CD14-positive monocyte (primary cell): ENCODE data around the gene RCAN2. TPM values are rescaled to one million over a fixed set of nuclear protein-coding genes. Genes with fewer than 3 reads are reported as not detected.

ENCODE experiments used
- DNase-seq, 3 donors: peaks; one replicate each; pipeline ENCODE4 v3.0.0-alpha.2; 2011 to 2022
- H2AFZ ChIP-seq: 2 replicates; pipeline ENCODE4 v1.6.0; 2012; ENCODE audit warnings: mild to moderate bottlenecking, low read depth, low read length, inconsistent platforms; ENCODE audit not compliant: insufficient read depth, poor library complexity, severe bottlenecking
- H3K27ac ChIP-seq, 2 donors: 1 replicate in 1 of 2; 2 replicates in 1 of 2; pipeline ENCODE4 v1.5.1; 2012 to 2013; ENCODE audit warnings: low read length in 2 of 2, control low read depth in 1 of 2, inconsistent platforms in 1 of 2, low read depth in 1 of 2, mild to moderate bottlenecking in 1 of 2
- H3K27me3 ChIP-seq, 2 donors: one replicate each; pipeline versions ENCODE4 v1.6.0 to v1.6.1; 2011 to 2013; ENCODE audit warnings: low read length in 2 of 2; ENCODE audit not compliant: control insufficient read depth in 2 of 2, insufficient read depth in 2 of 2
- H3K36me3 ChIP-seq, 2 donors: replicated peaks in 1 of 2; 1 replicate in 1 of 2; 2 replicates in 1 of 2; pipeline versions ENCODE4 v1.5.1 to v1.6.1; 2012 to 2013; ENCODE audit warnings: low read length in 2 of 2, control low read depth in 1 of 2, inconsistent platforms in 1 of 2, mild to moderate bottlenecking in 1 of 2; ENCODE audit not compliant: insufficient read depth in 2 of 2, control insufficient read depth in 1 of 2
- H3K4me1 ChIP-seq, 2 donors: 1 replicate in 1 of 2; 2 replicates in 1 of 2; pipeline versions ENCODE4 v1.5.1 to v1.6.1; 2012 to 2013; ENCODE audit warnings: low read length in 2 of 2, control low read depth in 1 of 2, inconsistent platforms in 1 of 2, mild to moderate bottlenecking in 1 of 2, moderate library complexity in 1 of 2; ENCODE audit not compliant: insufficient read depth in 2 of 2, control insufficient read depth in 1 of 2
- H3K4me2 ChIP-seq: replicated peaks from 2 replicates; pipeline ENCODE3; 2012; ENCODE audit warnings: low read length, moderate library complexity, mild to moderate bottlenecking; ENCODE audit not compliant: poor library complexity, severe bottlenecking; ENCODE audit errors: extremely low read depth
- H3K4me3 ChIP-seq, 3 experiments: fragments of 200-600 bp in 1 of 3; sonication (generic) in 1 of 3; replicated peaks in 1 of 3; 1 replicate in 2 of 3; 2 replicates in 1 of 3; pipeline ENCODE4 v1.5.1; 2011 to 2013; ENCODE audit warnings: low read length in 3 of 3, mild to moderate bottlenecking in 3 of 3, control low read depth in 2 of 3, low read depth in 2 of 3, inconsistent platforms in 1 of 3, moderate library complexity in 1 of 3
- H3K79me2 ChIP-seq: 2 replicates; pipeline ENCODE4 v1.6.0; 2012; ENCODE audit warnings: mild to moderate bottlenecking, control low read depth, inconsistent platforms, low read length, moderate library complexity; ENCODE audit not compliant: insufficient read depth
- H3K9ac ChIP-seq: 2 replicates; pipeline ENCODE4 v1.6.0; 2017; ENCODE audit warnings: low read length, mild to moderate bottlenecking; ENCODE audit not compliant: insufficient read depth, poor library complexity, severe bottlenecking
- H3K9me3 ChIP-seq, 2 donors: replicated peaks in 1 of 2; 1 replicate in 1 of 2; 2 replicates in 1 of 2; pipeline versions ENCODE4 v1.5.1 to v1.6.1; 2012 to 2013; ENCODE audit warnings: low read length in 2 of 2, control low read depth in 1 of 2; ENCODE audit not compliant: control insufficient read depth in 1 of 2, insufficient read depth in 1 of 2
- H4K20me1 ChIP-seq: 2 replicates; pipeline ENCODE4 v1.6.0; 2012; ENCODE audit warnings: mild to moderate bottlenecking, low read length, control low read depth, moderate library complexity; ENCODE audit not compliant: insufficient read depth
- H3K27ac Mint-ChIP-seq, 7 donors: one replicate each; pipeline ENCODE4 v1.8.0; 2020; ENCODE audit warnings: mild to moderate bottlenecking in 7 of 7, mixed read lengths in 7 of 7, moderate library complexity in 6 of 7, inconsistent platforms in 2 of 7
- H3K27me3 Mint-ChIP-seq, 3 donors: one replicate each; pipeline ENCODE4 v1.8.0; 2021 to 2022; ENCODE audit warnings: low read depth in 3 of 3, mild to moderate bottlenecking in 3 of 3, mixed read lengths in 3 of 3, moderate library complexity in 3 of 3, inconsistent platforms in 1 of 3
- H3K36me3 Mint-ChIP-seq, 2 donors: one replicate each; pipeline ENCODE4 v1.8.0; 2020; ENCODE audit warnings: mixed read lengths in 2 of 2, inconsistent platforms in 1 of 2, mild to moderate bottlenecking in 1 of 2
- H3K4me1 Mint-ChIP-seq: one replicate; pipeline ENCODE4 v1.8.0; 2020; ENCODE audit warnings: mild to moderate bottlenecking, mixed read lengths
- H3K4me3 Mint-ChIP-seq, 2 donors: one replicate each; pipeline ENCODE4 v1.8.0; 2020; ENCODE audit warnings: mild to moderate bottlenecking in 2 of 2, mixed read lengths in 2 of 2, moderate library complexity in 1 of 2
- H3K9me3 Mint-ChIP-seq, 7 donors: one replicate each; pipeline ENCODE4 v1.8.0; 2020 to 2022; ENCODE audit warnings: mixed read lengths in 7 of 7, mild to moderate bottlenecking in 6 of 7, moderate library complexity in 6 of 7, inconsistent platforms in 2 of 7
- CTCF ChIP-seq: fragments of 200-600 bp; IDR thresholded peaks from one replicate; pipeline ENCODE4 v1.8.0; 2022; ENCODE audit warnings: antibody characterized with exemption, mild to moderate bottlenecking
- WGBS: methylation state at CpG from one replicate; pipeline ENCODE4 v1.1.5; 2013; ENCODE audit warnings: missing lambda C conversion rate; ENCODE audit not compliant: insufficient coverage; 5-methylcytosine and 5-hydroxymethylcytosine counted together
- intact Hi-C, 2 donors: fragments of 100-400 bp; cut with micrococcal nuclease; formaldehyde crosslinking; loops; one replicate each; pipeline versions ENCODE4 v1.15.0 to v1.15.1; 2023
- polyA plus RNA-seq, 3 donors: library from polyadenylated mRNA; depleted of rRNA in 1 of 3; unstranded in 2 of 3; stranded (reverse) in 1 of 3; fragments of 300-500 nt in 2 of 3; fragments of >200 nt in 1 of 3; fragmentation: Illumina TruSeq in 2 of 3; gene quantifications; 1 replicate in 2 of 3; 2 replicates in 1 of 3; pipeline ENCODE4 v1.2.3, GENCODE V29; 2012 to 2021

Gene RCAN2
- polyA plus RNA-seq, 3 donors: not detected

- Histone ChIP-seq H3K36me3 (no peaks in the 10 kb centered on the region), H3K9me3 (no peaks in the 10 kb centered on the region), H3K4me2 (no peak overlapping the region), H4K20me1 (no peaks in the 10 kb centered on the region), H3K27ac (no peak overlapping the region), H3K9ac (no peak overlapping the region), H3K27me3 (no peaks in the 10 kb centered on the region), H2AFZ (no peak overlapping the region), H3K79me2 (no peaks in the 10 kb centered on the region), H3K4me3 (no peak overlapping the region), H3K4me1 (no peaks in the 10 kb centered on the region)
- H3K27ac Mint-ChIP-seq: no peak overlapping the region
- WGBS: 93% methylated on average over 1 of the region's 2 CpGs
- no peak overlapping the region for H3K4me3 Mint-ChIP-seq
- H3K4me1 Mint-ChIP-seq: no peaks in the 10 kb centered on the region
- H3K9me3 Mint-ChIP-seq: peaks cover 0 to 13% (median 2%) of the 10 kb centered on the region in 7 donors
- H3K27me3 Mint-ChIP-seq: peaks cover 0 to 3% (median 0%) of the 10 kb centered on the region in 3 donors
- intact Hi-C loops: no loop called here
- no peak for DNase-seq
- TF ChIP-seq CTCF: no peak
- no peaks in the 10 kb centered on the region for H3K36me3 Mint-ChIP-seq
Observed at GRCh38 chr6:46254946-46255345, 236.3 kb downstream of the RCAN2 start.

- Histone ChIP-seq H2AFZ (no peak overlapping the region), H3K9ac (no peak overlapping the region), H3K36me3 (no peaks in the 10 kb centered on the region), H3K27me3 (no peaks in the 10 kb centered on the region), H3K9me3 (no peaks in the 10 kb centered on the region), H3K79me2 (no peaks in the 10 kb centered on the region), H3K27ac (no peak overlapping the region), H4K20me1 (no peaks in the 10 kb centered on the region), H3K4me2 (no peak overlapping the region), H3K4me3 (no peak overlapping the region), H3K4me1 (no peaks in the 10 kb centered on the region)
- peaks cover 0 to 3% (median under 1%) of the 10 kb centered on the region in 3 donors for H3K27me3 Mint-ChIP-seq
- no peak overlapping the region for H3K4me3 Mint-ChIP-seq
- no peak for DNase-seq
- H3K27ac Mint-ChIP-seq: no peak overlapping the region
- no peaks in the 10 kb centered on the region for H3K36me3 Mint-ChIP-seq
- intact Hi-C loops: no loop called here
- peaks cover 0 to 13% (median 2%) of the 10 kb centered on the region in 7 donors for H3K9me3 Mint-ChIP-seq
- WGBS: 88% methylated on average over 1 of the region's 1 CpG
- no peak for TF ChIP-seq CTCF
- no peaks in the 10 kb centered on the region for H3K4me1 Mint-ChIP-seq
Observed at GRCh38 chr6:46254331-46254730, 236.9 kb downstream of the RCAN2 start.
